Measurements from ENCODE around the gene OLFML2A. TPM values are rescaled to one million over a fixed set of nuclear protein-coding genes. Genes with fewer than 3 reads are reported as not detected.

OLFML2A gene
- total and polyA plus RNA-seq, 2 of the 13 experiments (the other 11 are each of a cell fraction or from before 2014, with no cell fraction given): 0.01 to 0.02 TPM

DNA sequence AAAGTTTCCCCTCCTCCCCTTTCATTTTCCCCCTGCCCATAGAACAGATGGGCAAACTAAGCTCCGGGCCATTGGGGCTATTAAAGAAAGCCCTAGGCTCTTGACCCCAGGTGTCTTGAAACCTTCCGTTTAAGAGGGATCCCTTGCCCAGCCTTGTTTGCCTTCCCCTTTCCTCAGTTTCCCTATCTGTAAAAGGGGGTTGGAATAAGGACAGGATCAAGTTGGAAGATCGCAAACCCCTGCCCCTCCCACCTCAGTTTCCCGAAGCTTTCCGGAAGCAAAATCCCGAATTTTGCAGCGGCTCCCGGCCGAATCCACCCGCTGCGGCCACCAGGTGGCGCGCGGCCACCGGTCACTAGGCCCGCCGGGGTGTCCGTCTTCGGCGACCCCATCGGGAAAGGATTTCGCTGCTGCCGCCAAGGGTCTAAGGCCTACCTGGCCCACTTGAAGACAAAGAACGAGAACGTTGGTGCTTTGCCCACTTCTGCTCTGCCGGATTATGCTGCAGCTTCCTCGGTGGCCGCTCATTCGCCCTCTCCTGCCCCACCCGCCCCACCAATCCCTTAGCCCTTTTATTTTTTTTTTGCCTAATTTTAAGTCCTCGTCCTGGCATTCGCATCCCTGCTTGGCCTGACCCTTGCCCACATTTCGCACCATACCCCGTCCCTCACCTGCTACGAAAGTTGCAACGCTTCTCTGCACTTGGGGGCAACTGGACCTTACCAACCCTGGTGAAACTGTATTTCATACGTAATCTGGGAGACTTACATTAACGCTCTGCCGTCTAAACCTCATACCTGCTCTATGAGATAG lies 4.9 kb upstream of the OLFML2A start (continued):
- TF ChIP-seq, protein P1, sequence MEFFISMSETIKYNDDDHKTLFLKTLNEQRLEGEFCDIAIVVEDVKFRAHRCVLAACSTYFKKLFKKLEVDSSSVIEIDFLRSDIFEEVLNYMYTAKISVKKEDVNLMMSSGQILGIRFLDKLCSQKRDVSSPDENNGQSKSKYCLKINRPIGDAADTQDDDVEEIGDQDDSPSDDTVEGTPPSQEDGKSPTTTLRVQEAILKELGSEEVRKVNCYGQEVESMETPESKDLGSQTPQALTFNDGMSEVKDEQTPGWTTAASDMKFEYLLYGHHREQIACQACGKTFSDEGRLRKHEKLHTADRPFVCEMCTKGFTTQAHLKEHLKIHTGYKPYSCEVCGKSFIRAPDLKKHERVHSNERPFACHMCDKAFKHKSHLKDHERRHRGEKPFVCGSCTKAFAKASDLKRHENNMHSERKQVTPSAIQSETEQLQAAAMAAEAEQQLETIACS (CRISPR knock-in tag; IDR thresholded peaks at IDR 0.05): peak; percentile 19; the same call in 1 of the 2 replicates
- TF ChIP-seq, protein P2, sequence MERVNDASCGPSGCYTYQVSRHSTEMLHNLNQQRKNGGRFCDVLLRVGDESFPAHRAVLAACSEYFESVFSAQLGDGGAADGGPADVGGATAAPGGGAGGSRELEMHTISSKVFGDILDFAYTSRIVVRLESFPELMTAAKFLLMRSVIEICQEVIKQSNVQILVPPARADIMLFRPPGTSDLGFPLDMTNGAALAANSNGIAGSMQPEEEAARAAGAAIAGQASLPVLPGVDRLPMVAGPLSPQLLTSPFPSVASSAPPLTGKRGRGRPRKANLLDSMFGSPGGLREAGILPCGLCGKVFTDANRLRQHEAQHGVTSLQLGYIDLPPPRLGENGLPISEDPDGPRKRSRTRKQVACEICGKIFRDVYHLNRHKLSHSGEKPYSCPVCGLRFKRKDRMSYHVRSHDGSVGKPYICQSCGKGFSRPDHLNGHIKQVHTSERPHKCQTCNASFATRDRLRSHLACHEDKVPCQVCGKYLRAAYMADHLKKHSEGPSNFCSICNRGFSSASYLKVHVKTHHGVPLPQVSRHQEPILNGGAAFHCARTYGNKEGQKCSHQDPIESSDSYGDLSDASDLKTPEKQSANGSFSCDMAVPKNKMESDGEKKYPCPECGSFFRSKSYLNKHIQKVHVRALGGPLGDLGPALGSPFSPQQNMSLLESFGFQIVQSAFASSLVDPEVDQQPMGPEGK (CRISPR knock-in tag; IDR thresholded peaks at IDR 0.05): 0 out of 2 replicates have a peak, but pooled peaks have one; percentile 52
- TF ChIP-seq ZNF766 (CRISPR knock-in tag; IDR thresholded peaks at IDR 0.05; ENCODE audit: borderline replicate concordance) (peak; percentile 63; the same call in 1 of the 2 replicates), MIER2 (CRISPR knock-in tag; IDR thresholded peaks at IDR 0.05) (no peak), ZC3H13 (CRISPR knock-in tag; IDR thresholded peaks at IDR 0.05) (no peak), ZKSCAN1 (IDR thresholded peaks at IDR 0.05; ENCODE audit: low read length) (0 out of 2 replicates have a peak, but pooled peaks have one; percentile 34), ZNF235 (CRISPR knock-in tag; IDR thresholded peaks at IDR 0.05; ENCODE audit: borderline replicate concordance) (no peak), NR2F6 (IDR thresholded peaks at IDR 0.05) (peak; percentile 29; the same call in 1 of the 2 replicates), NR2F6 (CRISPR knock-in tag; IDR thresholded peaks at IDR 0.05) (0 out of 2 replicates have a peak, but pooled peaks have one; percentile 9), ZNF143 (CRISPR knock-in tag; IDR thresholded peaks at IDR 0.05) (no peak), HOXD1 (CRISPR knock-in tag; IDR thresholded peaks at IDR 0.05) (0 out of 2 replicates have a peak, but pooled peaks have one; percentile 18), ZSCAN30 (CRISPR knock-in tag; IDR thresholded peaks at IDR 0.05) (no peak), JUNB (CRISPR knock-in tag; IDR thresholded peaks at IDR 0.05; ENCODE audit: borderline replicate concordance) (no peak), KAT8 (CRISPR knock-in tag; IDR thresholded peaks at IDR 0.05) (peak; percentile 57), SNAI1 (CRISPR knock-in tag; IDR thresholded peaks at IDR 0.05; ENCODE audit: borderline replicate concordance) (no peak)
- TF ChIP-seq, protein P3, sequence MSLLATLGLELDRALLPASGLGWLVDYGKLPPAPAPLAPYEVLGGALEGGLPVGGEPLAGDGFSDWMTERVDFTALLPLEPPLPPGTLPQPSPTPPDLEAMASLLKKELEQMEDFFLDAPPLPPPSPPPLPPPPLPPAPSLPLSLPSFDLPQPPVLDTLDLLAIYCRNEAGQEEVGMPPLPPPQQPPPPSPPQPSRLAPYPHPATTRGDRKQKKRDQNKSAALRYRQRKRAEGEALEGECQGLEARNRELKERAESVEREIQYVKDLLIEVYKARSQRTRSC (CRISPR knock-in tag; IDR thresholded peaks at IDR 0.05; ENCODE audit: low read depth): no peak
- TF ChIP-seq, protein P4, sequence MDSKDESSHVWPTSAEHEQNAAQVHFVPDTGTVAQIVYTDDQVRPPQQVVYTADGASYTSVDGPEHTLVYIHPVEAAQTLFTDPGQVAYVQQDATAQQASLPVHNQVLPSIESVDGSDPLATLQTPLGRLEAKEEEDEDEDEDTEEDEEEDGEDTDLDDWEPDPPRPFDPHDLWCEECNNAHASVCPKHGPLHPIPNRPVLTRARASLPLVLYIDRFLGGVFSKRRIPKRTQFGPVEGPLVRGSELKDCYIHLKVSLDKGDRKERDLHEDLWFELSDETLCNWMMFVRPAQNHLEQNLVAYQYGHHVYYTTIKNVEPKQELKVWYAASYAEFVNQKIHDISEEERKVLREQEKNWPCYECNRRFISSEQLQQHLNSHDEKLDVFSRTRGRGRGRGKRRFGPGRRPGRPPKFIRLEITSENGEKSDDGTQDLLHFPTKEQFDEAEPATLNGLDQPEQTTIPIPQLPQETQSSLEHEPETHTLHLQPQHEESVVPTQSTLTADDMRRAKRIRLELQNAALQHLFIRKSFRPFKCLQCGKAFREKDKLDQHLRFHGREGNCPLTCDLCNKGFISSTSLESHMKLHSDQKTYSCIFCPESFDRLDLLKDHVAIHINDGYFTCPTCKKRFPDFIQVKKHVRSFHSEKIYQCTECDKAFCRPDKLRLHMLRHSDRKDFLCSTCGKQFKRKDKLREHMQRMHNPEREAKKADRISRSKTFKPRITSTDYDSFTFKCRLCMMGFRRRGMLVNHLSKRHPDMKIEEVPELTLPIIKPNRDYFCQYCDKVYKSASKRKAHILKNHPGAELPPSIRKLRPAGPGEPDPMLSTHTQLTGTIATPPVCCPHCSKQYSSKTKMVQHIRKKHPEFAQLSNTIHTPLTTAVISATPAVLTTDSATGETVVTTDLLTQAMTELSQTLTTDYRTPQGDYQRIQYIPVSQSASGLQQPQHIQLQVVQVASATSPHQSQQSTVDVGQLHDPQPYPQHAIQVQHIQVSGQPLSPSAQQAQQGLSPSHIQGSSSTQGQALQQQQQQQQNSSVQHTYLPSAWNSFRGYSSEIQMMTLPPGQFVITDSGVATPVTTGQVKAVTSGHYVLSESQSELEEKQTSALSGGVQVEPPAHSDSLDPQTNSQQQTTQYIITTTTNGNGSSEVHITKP (CRISPR knock-in tag; IDR thresholded peaks at IDR 0.05; ENCODE audit: low read depth): no peak
- TF ChIP-seq, protein P5, sequence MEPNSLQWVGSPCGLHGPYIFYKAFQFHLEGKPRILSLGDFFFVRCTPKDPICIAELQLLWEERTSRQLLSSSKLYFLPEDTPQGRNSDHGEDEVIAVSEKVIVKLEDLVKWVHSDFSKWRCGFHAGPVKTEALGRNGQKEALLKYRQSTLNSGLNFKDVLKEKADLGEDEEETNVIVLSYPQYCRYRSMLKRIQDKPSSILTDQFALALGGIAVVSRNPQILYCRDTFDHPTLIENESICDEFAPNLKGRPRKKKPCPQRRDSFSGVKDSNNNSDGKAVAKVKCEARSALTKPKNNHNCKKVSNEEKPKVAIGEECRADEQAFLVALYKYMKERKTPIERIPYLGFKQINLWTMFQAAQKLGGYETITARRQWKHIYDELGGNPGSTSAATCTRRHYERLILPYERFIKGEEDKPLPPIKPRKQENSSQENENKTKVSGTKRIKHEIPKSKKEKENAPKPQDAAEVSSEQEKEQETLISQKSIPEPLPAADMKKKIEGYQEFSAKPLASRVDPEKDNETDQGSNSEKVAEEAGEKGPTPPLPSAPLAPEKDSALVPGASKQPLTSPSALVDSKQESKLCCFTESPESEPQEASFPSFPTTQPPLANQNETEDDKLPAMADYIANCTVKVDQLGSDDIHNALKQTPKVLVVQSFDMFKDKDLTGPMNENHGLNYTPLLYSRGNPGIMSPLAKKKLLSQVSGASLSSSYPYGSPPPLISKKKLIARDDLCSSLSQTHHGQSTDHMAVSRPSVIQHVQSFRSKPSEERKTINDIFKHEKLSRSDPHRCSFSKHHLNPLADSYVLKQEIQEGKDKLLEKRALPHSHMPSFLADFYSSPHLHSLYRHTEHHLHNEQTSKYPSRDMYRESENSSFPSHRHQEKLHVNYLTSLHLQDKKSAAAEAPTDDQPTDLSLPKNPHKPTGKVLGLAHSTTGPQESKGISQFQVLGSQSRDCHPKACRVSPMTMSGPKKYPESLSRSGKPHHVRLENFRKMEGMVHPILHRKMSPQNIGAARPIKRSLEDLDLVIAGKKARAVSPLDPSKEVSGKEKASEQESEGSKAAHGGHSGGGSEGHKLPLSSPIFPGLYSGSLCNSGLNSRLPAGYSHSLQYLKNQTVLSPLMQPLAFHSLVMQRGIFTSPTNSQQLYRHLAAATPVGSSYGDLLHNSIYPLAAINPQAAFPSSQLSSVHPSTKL (CRISPR knock-in tag; IDR thresholded peaks at IDR 0.05): 0 out of 2 replicates have a peak, but pooled peaks have one; percentile 18

Measured in HepG2 (cell line).